Caco-2 (cell line): Measurements from ENCODE around the gene ABHD16A. TPM values are rescaled to one million over a fixed set of nuclear protein-coding genes. Genes with fewer than 3 reads are reported as not detected.
A peak's percentile ranks its signal among the peaks of the same experiment; 100 is the strongest.

Experiments
- BruUV-seq: library from RNA; stranded (reverse); fragments of 400-500 nt; replicated peaks from 2 replicates; lab custom pipeline; 2021; lab: Mats Ljungman, UMichigan
- CTCF ChIA-PET: fragments of 300-600 bp; sonication (Branson Sonifier 250); formaldehyde crosslinking; loops from one replicate; lab custom pipeline; 2022; ENCODE audit warnings: antibody characterized with exemption; lab: Charles Lee
- POLR2A ChIA-PET: fragments of 300-600 bp; sonication (Branson Sonifier 250); formaldehyde crosslinking; loops from one replicate; lab custom pipeline; 2022; ENCODE audit warnings: antibody characterized with exemption; lab: Charles Lee
- DNase-seq, 2 experiments: peaks; one replicate each; pipeline versions ENCODE4 v3.0.0 to v3.0.0-alpha.2; 2020 to 2022
- H3K27me3 ChIP-seq: replicated peaks from 2 replicates; pipeline ENCODE4 v1.6.0; 2011; ENCODE audit warnings: low read length; ENCODE audit not compliant: control insufficient read depth, insufficient read depth
- H3K36me3 ChIP-seq: 2 replicates; pipeline ENCODE4 v1.5.1; 2011; ENCODE audit warnings: low read length; ENCODE audit not compliant: control insufficient read depth, insufficient read depth
- H3K4me1 ChIP-seq: fragments of 250-450 bp; sonication (Bioruptor Pico); 2 replicates; pipeline ENCODE4 v1.5.1; 2020; ENCODE audit warnings: mild to moderate bottlenecking
- H3K4me3 ChIP-seq: 2 replicates; pipeline ENCODE4 v1.5.1; 2011; ENCODE audit warnings: low read depth, mild to moderate bottlenecking, control low read depth, low read length
- H3K9me3 ChIP-seq: fragments of 250-450 bp; sonication (Bioruptor Pico); 2 replicates; pipeline ENCODE4 v1.5.1; 2020; ENCODE audit warnings: mild to moderate bottlenecking, moderate library complexity
- H3K27ac Mint-ChIP-seq: one replicate; pipeline ENCODE4 v1.8.0; 2022; ENCODE audit warnings: mixed read lengths; ENCODE audit not compliant: unreplicated experiment
- H3K27me3 Mint-ChIP-seq: one replicate; pipeline ENCODE4 v1.8.0; 2022; ENCODE audit warnings: mixed read lengths; ENCODE audit not compliant: insufficient read depth, unreplicated experiment
- H3K36me3 Mint-ChIP-seq: one replicate; pipeline ENCODE4 v1.8.0; 2022; ENCODE audit warnings: mild to moderate bottlenecking, mixed read lengths; ENCODE audit not compliant: insufficient read depth, unreplicated experiment
- H3K4me1 Mint-ChIP-seq: one replicate; pipeline ENCODE4 v1.8.0; 2022; ENCODE audit warnings: low read depth, mixed read lengths; ENCODE audit not compliant: unreplicated experiment
- H3K4me3 Mint-ChIP-seq: one replicate; pipeline ENCODE4 v1.8.0; 2022; ENCODE audit warnings: mild to moderate bottlenecking, moderate library complexity, mixed read lengths; ENCODE audit not compliant: unreplicated experiment
- H3K9me3 Mint-ChIP-seq: one replicate; pipeline ENCODE4 v1.8.0; 2022; ENCODE audit warnings: mixed read lengths; ENCODE audit not compliant: unreplicated experiment
- CTCF ChIP-seq, 2 experiments: fragments of 200-600 bp in 1 of 2; IDR thresholded peaks; 1 replicate in 1 of 2; 2 replicates in 1 of 2; pipeline versions ENCODE4 v1.5.1 to v1.8.0; 2011 to 2022; ENCODE audit warnings: antibody characterized with exemption in 1 of 2, control low read depth in 1 of 2, inconsistent platforms in 1 of 2, low read depth in 1 of 2, low read length in 1 of 2, mild to moderate bottlenecking in 1 of 2, moderate library complexity in 1 of 2; ENCODE audit not compliant: insufficient read depth in 1 of 2, severe bottlenecking in 1 of 2, unreplicated experiment in 1 of 2
- intact Hi-C: fragments of 100-400 bp; cut with micrococcal nuclease; formaldehyde crosslinking; loops from one replicate; pipeline ENCODE4 v1.10.0; 2022; ENCODE audit not compliant: unreplicated experiment
- total RNA-seq: library from RNA; stranded (reverse); gene quantifications from 2 replicates; pipeline ENCODE4 v1.2.3, GENCODE V29; 2022

Gene ABHD16A
- total RNA-seq, 1 experiment from 2014 or later: 62.7 TPM

DNA sequence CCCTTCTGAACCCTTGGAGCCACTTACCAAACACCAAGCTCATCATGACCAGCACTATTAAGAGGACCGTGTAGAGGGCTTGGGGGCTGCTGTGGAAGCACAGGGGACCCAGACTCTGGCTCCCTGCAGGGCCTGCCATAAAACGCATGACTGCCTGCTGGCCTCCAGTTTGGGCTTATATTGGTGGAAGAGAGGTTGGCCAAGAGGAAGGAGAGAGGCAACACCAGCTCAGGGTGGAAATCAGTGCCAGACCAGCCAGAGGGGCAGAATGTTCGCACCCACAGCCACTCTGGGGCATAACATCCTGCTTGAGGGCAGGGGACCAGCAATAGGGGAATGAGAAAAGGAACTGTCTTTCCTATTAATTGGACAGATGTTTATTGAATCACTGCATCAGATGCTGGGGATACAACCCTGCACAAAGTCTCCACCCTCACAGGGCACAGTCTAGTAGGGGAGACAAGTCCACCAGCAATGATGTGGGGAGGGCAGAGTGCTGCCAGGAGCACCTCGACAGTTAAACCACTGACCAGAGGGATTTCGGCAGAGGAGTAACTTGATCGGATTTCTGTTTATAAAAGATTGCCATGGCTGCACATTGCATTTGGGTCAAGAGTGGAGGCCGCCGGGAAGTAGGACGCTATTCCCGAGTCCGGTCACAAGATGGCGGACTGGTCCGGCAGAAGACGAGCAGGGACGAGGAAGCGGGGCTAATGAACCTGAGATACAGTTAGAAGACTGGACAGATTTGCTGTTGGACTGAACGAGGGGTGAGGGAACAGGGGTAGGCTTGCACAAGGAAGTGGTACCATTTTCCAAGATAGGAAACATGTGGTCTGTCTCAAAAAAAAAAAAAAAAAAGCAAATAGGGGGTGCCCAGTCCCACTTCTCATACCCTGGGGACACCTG lies 22.6 kb downstream of the ABHD16A start, which contains the start of gene LY6G5C:
LY6G5C (minus strand) TSS at position 842 of the 909 bp plus-strand sequence; CDS start at position 148, 694 bp downstream.
- Mint-ChIP-seq H3K27ac (peak within 1 kb of the TSS; percentile 54), H3K4me1 (peaks cover 17% of the 10 kb centered on the region), H3K27me3 (no peaks in the 10 kb centered on the region), H3K36me3 (peaks cover 20% of the 10 kb centered on the region), H3K9me3 (no peaks in the 10 kb centered on the region), H3K4me3 (peak within 1 kb of the TSS; percentile 76)
- H3K36me3 ChIP-seq: no peaks in the 10 kb centered on the region
- ChIA-PET CTCF (interaction anchor here (0.6 to 2.3 kb wide), 20 partner anchors 10 to 183 kb away, joined by 3 to 18 read pairs (median 4); partner anchors contain the start of genes ABHD16A, CLIC1, CSNK2B and HSPA1B), POLR2A (interaction anchor here (1.0 kb wide), 2 partner anchors 57 to 135 kb away, joined by 3 read pairs; partner anchors contain the start of gene HSPA1L)
- DNase-seq: peak; percentile 85 to 87
- intact Hi-C loops: loop anchor here (1.0 to 2.0 kb wide), 5 partner anchors 22 to 183 kb away; partner anchors contain the start of genes ABHD16A and DDAH2
- BruUV-seq: no TSS peak
- no peaks in the 10 kb centered on the region for H3K9me3 ChIP-seq
- peak within 1 kb of the TSS; percentile 49 for H3K4me3 ChIP-seq
- H3K27me3 ChIP-seq: no peaks in the 10 kb centered on the region
- peak; percentile 66 to 81 for TF ChIP-seq CTCF (IDR thresholded peaks at IDR 0.05; ENCODE audit: insufficient read depth in 1 of 2, low read depth in 1 of 2, low read length in 1 of 2, severe bottlenecking in 1 of 2, unreplicated experiment in 1 of 2)
- peaks cover 25% of the 10 kb centered on the region for H3K4me1 ChIP-seq

DNA sequence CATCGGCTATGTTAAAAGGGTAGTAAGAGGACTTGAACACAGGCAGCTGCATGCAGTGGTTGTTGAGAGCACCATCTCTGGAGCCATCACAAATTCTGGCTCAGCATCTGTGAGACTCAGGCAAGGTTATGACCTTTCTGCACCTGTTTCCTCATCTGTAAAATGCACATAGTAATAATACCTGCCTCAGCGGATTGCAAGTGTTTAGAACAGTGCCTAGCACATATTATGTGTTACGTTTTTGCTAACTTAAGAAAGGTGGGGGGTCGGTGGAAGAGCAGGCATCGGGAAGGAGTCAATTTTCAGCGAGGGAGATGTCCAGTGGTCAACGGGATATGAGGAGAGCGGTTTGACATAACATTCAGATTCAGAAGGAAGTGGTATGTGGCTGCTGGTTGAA lies 25.2 kb downstream of the ABHD16A start:
- POLR2A ChIA-PET: no interaction called here
- Histone ChIP-seq H3K4me3 (no peak overlapping the region), H3K36me3 (no peaks in the 10 kb centered on the region; the same call in 1 of the 2 replicates), H3K9me3 (no peaks in the 10 kb centered on the region), H3K4me1 (peaks cover 14% of the 10 kb centered on the region), H3K27me3 (no peaks in the 10 kb centered on the region)
- Mint-ChIP-seq H3K9me3 (no peaks in the 10 kb centered on the region), H3K4me1 (peaks cover 11% of the 10 kb centered on the region), H3K27me3 (no peaks in the 10 kb centered on the region), H3K36me3 (peaks cover 18% of the 10 kb centered on the region), H3K4me3 (no peak overlapping the region), H3K27ac (no peak overlapping the region)
- no TSS peak for BruUV-seq
- DNase-seq: no peak
- intact Hi-C loops: no loop called here
- CTCF ChIA-PET: no interaction called here
- no peak for TF ChIP-seq CTCF (IDR thresholded peaks at IDR 0.05; ENCODE audit: insufficient read depth in 1 of 2, low read depth in 1 of 2, low read length in 1 of 2, severe bottlenecking in 1 of 2, unreplicated experiment in 1 of 2)

DNA sequence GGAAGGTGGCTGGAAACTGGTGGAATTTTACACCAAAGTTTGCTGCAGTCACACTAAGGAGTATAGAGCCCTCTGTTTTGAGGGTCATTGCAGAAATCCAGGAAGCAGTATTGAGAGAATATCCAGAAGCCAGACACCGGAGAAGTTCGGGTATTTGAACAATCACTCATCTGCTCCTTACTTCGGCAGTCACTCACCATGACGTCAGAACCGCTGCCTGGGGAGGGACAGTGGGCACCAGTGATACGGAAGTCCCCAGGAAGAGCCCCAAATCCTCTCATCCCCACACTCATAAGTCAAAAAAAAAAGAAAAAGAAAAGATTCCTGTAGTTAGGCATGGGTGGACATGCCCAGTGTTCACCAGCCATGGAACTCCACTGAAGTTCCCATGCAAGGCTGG lies 26.2 kb downstream of the ABHD16A start:
- H3K4me3 ChIP-seq: no peak overlapping the region
- peaks cover 10% of the 10 kb centered on the region for H3K4me1 Mint-ChIP-seq
- peaks cover 8% of the 10 kb centered on the region for H3K4me1 ChIP-seq
- peaks cover 25% of the 10 kb centered on the region for H3K36me3 Mint-ChIP-seq
- CTCF ChIA-PET: no interaction called here
- BruUV-seq: no TSS peak
- H3K9me3 ChIP-seq: no peaks in the 10 kb centered on the region
- H3K27me3 Mint-ChIP-seq: no peaks in the 10 kb centered on the region
- no peaks in the 10 kb centered on the region; the same call in 1 of the 2 replicates for H3K36me3 ChIP-seq
- TF ChIP-seq CTCF (IDR thresholded peaks at IDR 0.05; ENCODE audit: insufficient read depth in 1 of 2, low read depth in 1 of 2, low read length in 1 of 2, severe bottlenecking in 1 of 2, unreplicated experiment in 1 of 2): no peak
- H3K27me3 ChIP-seq: no peaks in the 10 kb centered on the region
- H3K27ac Mint-ChIP-seq: peak overlapping the region; percentile 63
- no peak overlapping the region for H3K4me3 Mint-ChIP-seq
- no peak for DNase-seq
- POLR2A ChIA-PET: no interaction called here
- H3K9me3 Mint-ChIP-seq: no peaks in the 10 kb centered on the region
- intact Hi-C loops: no loop called here
